Stimulated activated effector memory CD8-positive, alpha-beta T cell treated with anti-CD3 and anti-CD28 coated beads, Interleukin-12 subunit alpha, Interleukin-12 subunit beta, amount 100 ng/mL, for 72 hours (primary cell): ENCODE measurements around the gene CLCN4.

ENCODE experiments used
- ATAC-seq: fragments of 150-1000 bp; cut with Tn5 transposase; 2 replicates; pipeline ENCODE4 v1.10.0; 2021
- DNase-seq, 2 donors: peaks; one replicate each; pipeline ENCODE4 v3.0.0; 2021 to 2022; ENCODE audit warnings: low spot score in 2 of 2
- H3K27ac Mint-ChIP-seq: one replicate; pipeline ENCODE4 v1.8.0; 2022; ENCODE audit warnings: mild to moderate bottlenecking, mixed read lengths
- H3K36me3 Mint-ChIP-seq: one replicate; pipeline ENCODE4 v1.8.0; 2022; ENCODE audit warnings: mild to moderate bottlenecking, mixed read lengths
- H3K4me1 Mint-ChIP-seq: one replicate; pipeline ENCODE4 v1.8.0; 2022; ENCODE audit warnings: mixed read lengths
- H3K4me3 Mint-ChIP-seq: one replicate; pipeline ENCODE4 v1.8.0; 2022; ENCODE audit warnings: mild to moderate bottlenecking, mixed read lengths
- H3K9me3 Mint-ChIP-seq: one replicate; pipeline ENCODE4 v1.8.0; 2022; ENCODE audit warnings: mixed read lengths

Gene CLCN4

GRCh38 chrX:10143071-10143983 lies 13.4 kb upstream of the CLCN4 start:
- H3K27ac Mint-ChIP-seq, result peak overlapping the region; percentile 64
- H3K36me3 Mint-ChIP-seq, result peaks cover 77% of the 10 kb centered on the region
- H3K4me3 Mint-ChIP-seq, result no peak overlapping the region
- DNase-seq (no peak), ATAC-seq (no peak)
- no peaks in the 10 kb centered on the region for H3K4me1 Mint-ChIP-seq
- H3K9me3 Mint-ChIP-seq, result no peaks in the 10 kb centered on the region

- no peaks in the 10 kb centered on the region for H3K9me3 Mint-ChIP-seq
- no peak overlapping the region for H3K27ac Mint-ChIP-seq
- DNase-seq, result no peak
- H3K4me1 Mint-ChIP-seq, result no peaks in the 10 kb centered on the region
- no peak overlapping the region for H3K4me3 Mint-ChIP-seq
- no peak for ATAC-seq
- H3K36me3 Mint-ChIP-seq, result peaks cover 47% of the 10 kb centered on the region
Measured at GRCh38 chrX:10146346-10146745, 10.4 kb upstream of the CLCN4 start.

GRCh38 chrX:10152086-10152485 lies 4.7 kb upstream of the CLCN4 start:
- no peaks in the 10 kb centered on the region for H3K4me1 Mint-ChIP-seq
- H3K27ac Mint-ChIP-seq, result no peak overlapping the region
- H3K9me3 Mint-ChIP-seq, result no peaks in the 10 kb centered on the region
- H3K4me3 Mint-ChIP-seq, result no peak overlapping the region
- no peaks in the 10 kb centered on the region for H3K36me3 Mint-ChIP-seq
- no peak for DNase-seq
- ATAC-seq, result no peak

GRCh38 chrX:10155137-10155536 lies 1.6 kb upstream of the CLCN4 start:
- ATAC-seq, result no peak
- H3K36me3 Mint-ChIP-seq, result no peaks in the 10 kb centered on the region
- H3K9me3 Mint-ChIP-seq, result no peaks in the 10 kb centered on the region
- H3K27ac Mint-ChIP-seq, result no peak overlapping the region
- DNase-seq, result no peak
- no peaks in the 10 kb centered on the region for H3K4me1 Mint-ChIP-seq
- H3K4me3 Mint-ChIP-seq, result no peak overlapping the region

GRCh38 chrX:10157032-10157341 lies 212 bp downstream of the CLCN4 start:
- H3K4me1 Mint-ChIP-seq, result no peaks in the 10 kb centered on the region
- peak overlapping the region; percentile 20 for H3K4me3 Mint-ChIP-seq
- H3K27ac Mint-ChIP-seq, result no peak overlapping the region
- ATAC-seq, result no peak
- H3K36me3 Mint-ChIP-seq, result no peaks in the 10 kb centered on the region
- H3K9me3 Mint-ChIP-seq, result no peaks in the 10 kb centered on the region
- no peak for DNase-seq

GRCh38 chrX:10157543-10157942 lies 768 bp downstream of the CLCN4 start:
- no peak overlapping the region for H3K4me3 Mint-ChIP-seq
- no peak overlapping the region for H3K27ac Mint-ChIP-seq
- H3K4me1 Mint-ChIP-seq, result no peaks in the 10 kb centered on the region
- no peaks in the 10 kb centered on the region for H3K36me3 Mint-ChIP-seq
- H3K9me3 Mint-ChIP-seq, result no peaks in the 10 kb centered on the region
- DNase-seq (no peak), ATAC-seq (no peak)

- Mint-ChIP-seq H3K4me1 (no peaks in the 10 kb centered on the region), H3K36me3 (no peaks in the 10 kb centered on the region), H3K9me3 (no peaks in the 10 kb centered on the region), H3K27ac (no peak overlapping the region), H3K4me3 (no peak overlapping the region)
- no peak for DNase-seq
- ATAC-seq, result no peak
Measured at GRCh38 chrX:10158279-10159144, 1.7 kb downstream of the CLCN4 start.

- DNase-seq, result no peak
- no peak overlapping the region for H3K27ac Mint-ChIP-seq
- no peak overlapping the region for H3K4me3 Mint-ChIP-seq
- H3K9me3 Mint-ChIP-seq, result no peaks in the 10 kb centered on the region
- no peaks in the 10 kb centered on the region for H3K36me3 Mint-ChIP-seq
- no peaks in the 10 kb centered on the region for H3K4me1 Mint-ChIP-seq
- ATAC-seq, result no peak
Measured at GRCh38 chrX:10159145-10159468, 2.3 kb downstream of the CLCN4 start.

GRCh38 chrX:10160211-10160610 lies 3.4 kb downstream of the CLCN4 start:
- no peak overlapping the region for H3K27ac Mint-ChIP-seq

GRCh38 chrX:10163031-10163430 lies 6.3 kb downstream of the CLCN4 start:
- Mint-ChIP-seq H3K36me3 (no peaks in the 10 kb centered on the region), H3K4me1 (peaks cover 15% of the 10 kb centered on the region), H3K27ac (no peak overlapping the region), H3K9me3 (no peaks in the 10 kb centered on the region), H3K4me3 (no peak overlapping the region)
- ATAC-seq (no peak), DNase-seq (no peak)

More at GRCh38 chrX:10160211-10160610, 3.4 kb downstream of the CLCN4 start:
- Mint-ChIP-seq H3K4me3 (no peak overlapping the region), H3K9me3 (no peaks in the 10 kb centered on the region), H3K4me1 (no peaks in the 10 kb centered on the region), H3K36me3 (no peaks in the 10 kb centered on the region)
- DNase-seq, result no peak
- no peak for ATAC-seq

- Mint-ChIP-seq H3K4me3 (no peak overlapping the region), H3K9me3 (no peaks in the 10 kb centered on the region), H3K4me1 (peaks cover 15% of the 10 kb centered on the region), H3K36me3 (no peaks in the 10 kb centered on the region), H3K27ac (no peak overlapping the region)
- no peak for DNase-seq
- ATAC-seq, result no peak
Measured at GRCh38 chrX:10164879-10165278, 8.1 kb downstream of the CLCN4 start.

- DNase-seq (no peak), ATAC-seq (no peak)
- Mint-ChIP-seq H3K36me3 (no peaks in the 10 kb centered on the region), H3K27ac (no peak overlapping the region), H3K4me1 (peaks cover 15% of the 10 kb centered on the region), H3K9me3 (no peaks in the 10 kb centered on the region), H3K4me3 (no peak overlapping the region)
Measured at GRCh38 chrX:10165580-10166247, 8.9 kb downstream of the CLCN4 start.

- ATAC-seq (peak; percentile 39), DNase-seq (no peak)
- peaks cover 15% of the 10 kb centered on the region for H3K4me1 Mint-ChIP-seq
- no peaks in the 10 kb centered on the region for H3K9me3 Mint-ChIP-seq
- no peaks in the 10 kb centered on the region for H3K36me3 Mint-ChIP-seq
- no peak overlapping the region for H3K4me3 Mint-ChIP-seq
- no peak overlapping the region for H3K27ac Mint-ChIP-seq
Measured at GRCh38 chrX:10166248-10166716, 9.5 kb downstream of the CLCN4 start.

- Mint-ChIP-seq H3K4me1 (peaks cover 15% of the 10 kb centered on the region), H3K27ac (no peak overlapping the region)
- DNase-seq, result no peak
Measured at GRCh38 chrX:10166731-10167151, 10.0 kb downstream of the CLCN4 start.

GRCh38 chrX:10167573-10167972 lies 10.8 kb downstream of the CLCN4 start:
- no peak for DNase-seq
- ATAC-seq, result peak; percentile 54
- Mint-ChIP-seq H3K4me3 (no peak overlapping the region), H3K4me1 (peaks cover 15% of the 10 kb centered on the region), H3K27ac (no peak overlapping the region), H3K9me3 (no peaks in the 10 kb centered on the region), H3K36me3 (no peaks in the 10 kb centered on the region)

More at GRCh38 chrX:10166731-10167151, 10.0 kb downstream of the CLCN4 start:
- Mint-ChIP-seq H3K9me3 (no peaks in the 10 kb centered on the region), H3K36me3 (no peaks in the 10 kb centered on the region), H3K4me3 (no peak overlapping the region)
- peak; percentile 71 for ATAC-seq
